Activated gamma-delta T cell treated with Interleukin-2 at 50 U/mL for 16 hours (primary cell): ENCODE data around the gene TMF1.

ENCODE experiments used
- DNase-seq: peaks from one replicate; pipeline ENCODE4 v3.0.0-alpha.2; 2020

The TMF1 gene

GRCh38 chr3:69051756-69052471, at the start of gene TMF1:
TSS of gene TMF1 (minus strand) at chr3:69052333. CDS start at chr3:69052086, 247 bp downstream.
- DNase-seq, result peak; percentile 98

GRCh38 chr3:69099576-69099975, 47.4 kb upstream of the TMF1 start:
- DNase-seq, result no peak

GRCh38 chr3:69097407-69098086, 45.4 kb upstream of the TMF1 start:
- DNase-seq, result no peak

- no peak for DNase-seq
Observed at GRCh38 chr3:69096299-69096698, 44.2 kb upstream of the TMF1 start.

GRCh38 chr3:69095636-69096035, 43.5 kb upstream of the TMF1 start:
- no peak for DNase-seq

GRCh38 chr3:69094467-69095205, 42.5 kb upstream of the TMF1 start:
- DNase-seq, result no peak

- DNase-seq, result no peak
Observed at GRCh38 chr3:69092030-69092516, 39.9 kb upstream of the TMF1 start.

GRCh38 chr3:69091389-69092029, 39.4 kb upstream of the TMF1 start:
- no peak for DNase-seq

GRCh38 chr3:69090021-69090420, 37.9 kb upstream of the TMF1 start:
- DNase-seq, result no peak

- DNase-seq, result no peak
Observed at GRCh38 chr3:69088063-69088462, 35.9 kb upstream of the TMF1 start.

- DNase-seq, result no peak
Observed at GRCh38 chr3:69087030-69087791, 35.1 kb upstream of the TMF1 start.

- peak; percentile 61 for DNase-seq
Observed at GRCh38 chr3:69085833-69086722, 33.9 kb upstream of the TMF1 start.

- DNase-seq, result no peak
Observed at GRCh38 chr3:69085168-69085832, 33.2 kb upstream of the TMF1 start.

GRCh38 chr3:69084326-69085167, 32.4 kb upstream of the TMF1 start, which contains the start of gene ARL6IP5:
TSS of gene ARL6IP5 (plus strand) at chr3:69084937. CDS start at chr3:69085048, 111 bp downstream.
- peak; percentile 84 for DNase-seq

- peak; percentile 46 for DNase-seq
Observed at GRCh38 chr3:69082805-69083204, 30.7 kb upstream of the TMF1 start.

- no peak for DNase-seq
Observed at GRCh38 chr3:69082361-69082760, 30.2 kb upstream of the TMF1 start.

- DNase-seq, result no peak
Observed at GRCh38 chr3:69081583-69082262, 29.6 kb upstream of the TMF1 start.

- DNase-seq, result peak; percentile 90
Observed at GRCh38 chr3:69080233-69080920, 28.2 kb upstream of the TMF1 start, which contains the start of gene UBA3. TSS of gene UBA3 (minus strand) at chr3:69080365. CDS start at chr3:69080353, 12 bp downstream.
